Neuronal stem cell (in vitro differentiated cells): ENCODE data around the gene HPSE2.

Experiments
- DNase-seq: peaks from one replicate; pipeline ENCODE4 v3.0.0-alpha.2; 2013; ENCODE audit warnings: low spot score
- H2AFZ ChIP-seq: one replicate; pipeline ENCODE4 v1.6.1; 2013; ENCODE audit warnings: mild to moderate bottlenecking, low read length, inconsistent platforms
- H2AK5ac ChIP-seq: 2 replicates; pipeline ENCODE4 v1.6.1; 2013; ENCODE audit warnings: low read depth, mild to moderate bottlenecking, inconsistent platforms, low read length, moderate library complexity, mixed read lengths
- H2BK120ac ChIP-seq: 2 replicates; pipeline ENCODE4 v1.6.1; 2013; ENCODE audit warnings: low read depth, mild to moderate bottlenecking, inconsistent platforms, low read length, moderate library complexity, mixed read lengths
- H2BK12ac ChIP-seq: one replicate; pipeline ENCODE4 v1.6.1; 2013; ENCODE audit warnings: low read length, inconsistent platforms
- H2BK15ac ChIP-seq: 2 replicates; pipeline ENCODE4 v1.6.1; 2013; ENCODE audit warnings: mild to moderate bottlenecking, low read length, inconsistent platforms, mixed read lengths
- H2BK5ac ChIP-seq: one replicate; pipeline ENCODE4 v1.6.1; 2013; ENCODE audit warnings: inconsistent platforms, mild to moderate bottlenecking, low read length, moderate library complexity
- H3K14ac ChIP-seq: one replicate; pipeline ENCODE4 v1.6.1; 2013; ENCODE audit warnings: low read length, inconsistent platforms
- H3K18ac ChIP-seq: 2 replicates; pipeline ENCODE4 v1.6.1; 2013; ENCODE audit warnings: low read length, inconsistent platforms
- H3K23ac ChIP-seq: 2 replicates; pipeline ENCODE4 v1.6.1; 2013; ENCODE audit warnings: low read depth, mild to moderate bottlenecking, mixed read lengths, low read length, inconsistent platforms; ENCODE audit not compliant: poor library complexity
- H3K27ac ChIP-seq: replicated peaks from 3 replicates; pipeline ENCODE4 v1.5.1; 2013; ENCODE audit warnings: low read length, inconsistent platforms
- H3K27me3 ChIP-seq, 3 experiments: 2 replicates each; pipeline ENCODE4 v1.6.1; 2013; ENCODE audit warnings: low read length in 3 of 3, mild to moderate bottlenecking in 2 of 3, inconsistent platforms in 1 of 3, low read depth in 1 of 3, mixed read lengths in 1 of 3, moderate library complexity in 1 of 3; ENCODE audit not compliant: control insufficient read depth in 3 of 3, insufficient read depth in 3 of 3
- H3K36me3 ChIP-seq, 2 donors: replicated peaks in 1 of 2; 2 replicates each; pipeline ENCODE4 v1.6.1; 2013; ENCODE audit warnings: low read length in 2 of 2; ENCODE audit not compliant: control insufficient read depth in 2 of 2, insufficient read depth in 2 of 2
- H3K4ac ChIP-seq: 2 replicates; pipeline ENCODE4 v1.6.1; 2013; ENCODE audit warnings: inconsistent platforms, mild to moderate bottlenecking, low read length, moderate library complexity
- H3K4me1 ChIP-seq, 2 donors: 1 replicate in 1 of 2; 2 replicates in 1 of 2; pipeline ENCODE4 v1.6.1; 2013; ENCODE audit warnings: low read length in 2 of 2, low read depth in 1 of 2; ENCODE audit not compliant: control insufficient read depth in 2 of 2, insufficient read depth in 1 of 2
- H3K4me2 ChIP-seq: one replicate; pipeline ENCODE4 v1.6.1; 2013; ENCODE audit warnings: mild to moderate bottlenecking, low read length, inconsistent platforms; ENCODE audit not compliant: insufficient read depth, poor library complexity, severe bottlenecking
- H3K4me3 ChIP-seq, 2 donors: 2 replicates each; pipeline ENCODE4 v1.5.1; 2013; ENCODE audit warnings: low read length in 2 of 2, mild to moderate bottlenecking in 2 of 2, inconsistent platforms in 1 of 2, moderate library complexity in 1 of 2
- H3K79me1 ChIP-seq: one replicate; pipeline ENCODE4 v1.6.1; 2013; ENCODE audit warnings: low read depth, mild to moderate bottlenecking, inconsistent platforms, low read length, moderate library complexity
- H3K9ac ChIP-seq: one replicate; pipeline ENCODE4 v1.6.1; 2013; ENCODE audit warnings: mild to moderate bottlenecking, low read depth, low read length, inconsistent platforms; ENCODE audit not compliant: poor library complexity
- H3K9me3 ChIP-seq, 2 donors: replicated peaks in 1 of 2; 2 replicates each; pipeline versions ENCODE3 to v1.6.1; 2013; ENCODE audit warnings: low read length in 2 of 2, mild to moderate bottlenecking in 2 of 2, inconsistent platforms in 1 of 2, low read depth in 1 of 2, mixed read lengths in 1 of 2, moderate library complexity in 1 of 2; ENCODE audit not compliant: control insufficient read depth in 2 of 2, insufficient read depth in 1 of 2
- H4K8ac ChIP-seq: one replicate; pipeline ENCODE4 v1.6.1; 2013; ENCODE audit warnings: low read depth, mild to moderate bottlenecking, inconsistent platforms, low read length, moderate library complexity
- H4K91ac ChIP-seq: one replicate; pipeline ENCODE4 v1.6.1; 2013; ENCODE audit warnings: low read length, low read depth, mild to moderate bottlenecking, inconsistent platforms; ENCODE audit not compliant: poor library complexity
- WGBS, 2 donors: extraction: QIAGEN DNeasy Blood & Tissue Kit; methylation state at CpG; one replicate each; pipeline ENCODE4 v1.1.7; 2013; ENCODE audit warnings: missing lambda C conversion rate in 2 of 2, mixed read lengths in 1 of 2; ENCODE audit not compliant: insufficient read length in 2 of 2, insufficient replicate concordance in 1 of 2; ENCODE audit errors: extremely low coverage in 2 of 2; 5-methylcytosine and 5-hydroxymethylcytosine counted together

HPSE2 gene

DNA sequence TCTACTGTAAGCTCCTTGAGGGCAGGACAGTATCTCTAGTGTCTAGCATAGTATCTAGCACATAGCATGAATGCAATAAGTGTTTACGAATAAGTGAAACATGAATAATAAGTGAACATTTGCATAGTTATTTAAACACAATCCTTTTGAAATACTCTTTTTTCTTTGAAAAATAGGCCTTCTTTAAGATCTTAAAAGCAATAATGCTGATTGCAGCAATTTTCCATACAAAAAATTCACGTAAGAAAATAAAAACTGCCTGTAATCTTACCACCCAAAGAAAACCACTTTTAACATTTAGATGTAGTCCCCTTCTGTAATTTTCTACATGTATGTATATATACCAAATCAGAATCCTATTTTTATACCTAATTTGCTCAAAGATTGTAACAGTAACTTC is 626.4 kb downstream of the HPSE2 start:
- no peak overlapping the region for H3K9ac ChIP-seq
- no peak overlapping the region for H2AK5ac ChIP-seq
- no peak for DNase-seq
- no peak overlapping the region for H4K91ac ChIP-seq
- no peaks in the 10 kb centered on the region for H3K9me3 ChIP-seq
- no peak overlapping the region for H2BK12ac ChIP-seq
- H3K79me1 ChIP-seq = no peaks in the 10 kb centered on the region
- H2AFZ ChIP-seq = no peak overlapping the region
- H3K23ac ChIP-seq = no peak overlapping the region
- H3K4me3 ChIP-seq = no peak overlapping the region
- no peak overlapping the region for H2BK120ac ChIP-seq
- no peak overlapping the region for H2BK5ac ChIP-seq
- no peak overlapping the region for H2BK15ac ChIP-seq
- peaks cover 0 to 10% of the 10 kb centered on the region in 2 donors for H3K4me1 ChIP-seq
- no peak overlapping the region for H3K18ac ChIP-seq
- no peak overlapping the region for H3K27ac ChIP-seq
- no peak overlapping the region for H3K14ac ChIP-seq
- no CpG with 5 or more reads among the region's 2 CpGs for WGBS, 2 donors
- H3K36me3 ChIP-seq = peaks cover 0 to 2% of the 10 kb centered on the region in 2 donors
- H3K27me3 ChIP-seq = no peaks in the 10 kb centered on the region
- H4K8ac ChIP-seq = no peak overlapping the region
- no peak overlapping the region for H3K4ac ChIP-seq
- H3K4me2 ChIP-seq = no peak overlapping the region

DNA sequence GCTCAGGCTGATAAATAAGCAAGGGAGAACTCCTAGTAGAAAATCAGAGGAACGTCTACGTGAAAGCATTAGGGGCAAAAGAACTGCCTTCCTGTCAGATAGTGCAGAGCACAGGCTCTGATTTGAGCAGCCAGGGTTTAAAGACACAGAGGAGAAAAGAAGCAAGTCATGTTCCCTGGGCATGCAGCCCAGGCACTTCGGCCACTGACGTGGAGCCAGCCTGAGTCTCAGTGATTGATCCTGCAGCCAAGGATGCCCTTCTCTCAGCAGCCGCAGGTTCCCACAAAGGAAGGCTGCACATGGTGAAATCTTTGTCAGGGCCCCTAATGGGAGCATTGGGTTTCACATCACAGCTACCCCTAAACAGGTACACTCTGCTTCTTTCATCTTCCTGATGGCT is 627.2 kb downstream of the HPSE2 start:
- Histone ChIP-seq H3K4me2 (no peak overlapping the region), H3K27me3 (no peaks in the 10 kb centered on the region), H3K4me1 (peaks cover 0 to 10% of the 10 kb centered on the region in 2 donors), H3K4me3 (no peak overlapping the region), H3K9me3 (no peaks in the 10 kb centered on the region), H2BK12ac (no peak overlapping the region), H2AFZ (no peak overlapping the region), H2AK5ac (no peak overlapping the region), H3K18ac (peak overlapping the region; percentile 44), H2BK120ac (no peak overlapping the region), H2BK15ac (no peak overlapping the region), H3K36me3 (no peaks in the 10 kb centered on the region), H4K8ac (no peak overlapping the region), H3K79me1 (no peaks in the 10 kb centered on the region), H3K27ac (no peak overlapping the region), H3K4ac (no peak overlapping the region), H3K14ac (no peak overlapping the region), H2BK5ac (no peak overlapping the region), H3K9ac (no peak overlapping the region), H4K91ac (no peak overlapping the region), H3K23ac (no peak overlapping the region)
- WGBS, 2 donors = no CpG with 5 or more reads among the region's 5 CpGs
- no peak for DNase-seq

DNA sequence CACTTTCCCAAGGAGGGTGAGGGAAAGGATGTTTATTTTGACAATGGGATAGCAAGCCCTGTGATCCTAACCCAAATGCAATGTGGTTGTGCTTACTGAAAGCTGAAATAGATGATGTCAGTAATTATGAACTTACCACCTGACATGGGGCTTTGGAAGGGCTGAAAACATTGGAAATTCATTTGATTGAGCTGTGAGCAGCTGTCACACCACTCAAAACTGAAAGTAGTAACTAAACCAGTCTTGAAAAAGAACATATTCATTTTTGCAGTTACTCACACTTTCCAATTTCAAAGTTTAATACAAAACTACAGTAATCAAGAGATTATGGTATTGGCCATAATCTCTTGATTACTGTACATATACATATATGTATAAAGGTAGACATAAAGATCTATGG is 633.4 kb downstream of the HPSE2 start:
- no peaks in the 10 kb centered on the region for H3K27me3 ChIP-seq
- no peak overlapping the region for H3K9ac ChIP-seq
- no peak overlapping the region for H3K4me2 ChIP-seq
- H2BK15ac ChIP-seq = no peak overlapping the region
- H3K27ac ChIP-seq = no peak overlapping the region
- no peak overlapping the region for H2BK12ac ChIP-seq
- H3K4ac ChIP-seq = no peak overlapping the region
- H3K4me1 ChIP-seq = peaks cover 0 to 3% of the 10 kb centered on the region in 2 donors
- H2AK5ac ChIP-seq = no peak overlapping the region
- H3K36me3 ChIP-seq = no peaks in the 10 kb centered on the region
- H4K91ac ChIP-seq = no peak overlapping the region
- H3K79me1 ChIP-seq = no peaks in the 10 kb centered on the region
- no peak overlapping the region for H3K18ac ChIP-seq
- H4K8ac ChIP-seq = no peak overlapping the region
- DNase-seq = no peak
- H2BK120ac ChIP-seq = no peak overlapping the region
- no peak overlapping the region for H2AFZ ChIP-seq
- no peak overlapping the region for H3K4me3 ChIP-seq
- H3K14ac ChIP-seq = no peak overlapping the region
- peaks cover 0 to 5% of the 10 kb centered on the region in 2 donors for H3K9me3 ChIP-seq
- H3K23ac ChIP-seq = no peak overlapping the region
- no peak overlapping the region for H2BK5ac ChIP-seq

DNA sequence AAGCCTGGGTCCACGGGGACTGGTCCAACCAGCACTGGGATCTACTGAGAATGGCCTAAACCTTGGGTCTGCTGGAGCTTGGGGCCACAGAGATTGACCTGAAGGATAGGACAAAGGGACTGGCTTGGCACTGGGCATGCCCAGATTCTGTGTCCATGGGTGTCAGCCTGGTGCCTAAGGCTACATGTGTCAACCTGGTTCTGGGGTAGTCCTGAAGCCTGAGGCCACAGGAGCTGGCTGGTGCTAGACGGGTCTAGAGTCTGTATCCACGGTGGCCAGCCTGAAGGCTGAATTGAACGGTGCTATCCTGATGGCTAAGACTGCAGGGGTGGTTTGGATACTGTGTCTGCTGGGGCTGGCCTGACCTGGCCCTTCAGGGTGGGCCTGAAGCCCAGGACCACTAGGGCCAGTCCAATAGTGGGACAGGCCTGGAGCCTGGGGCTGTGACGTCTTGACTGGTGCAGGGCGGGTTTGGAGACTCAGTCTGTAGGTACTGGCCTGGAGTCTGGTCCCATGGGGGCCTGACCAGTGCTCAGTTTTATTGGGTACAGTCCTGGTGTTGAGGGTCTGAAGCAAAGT is 636.5 kb downstream of the HPSE2 start:
- H3K4ac ChIP-seq = no peak overlapping the region
- H3K79me1 ChIP-seq = no peaks in the 10 kb centered on the region
- H3K27ac ChIP-seq = no peak overlapping the region
- no peaks in the 10 kb centered on the region for H3K36me3 ChIP-seq
- peaks cover 0 to 5% of the 10 kb centered on the region in 2 donors for H3K9me3 ChIP-seq
- H2BK12ac ChIP-seq = no peak overlapping the region
- H3K14ac ChIP-seq = no peak overlapping the region
- no peak overlapping the region for H3K18ac ChIP-seq
- no peak overlapping the region for H3K23ac ChIP-seq
- H2AK5ac ChIP-seq = peak overlapping the region; percentile 51
- no peak overlapping the region for H2BK5ac ChIP-seq
- H2BK120ac ChIP-seq = peak overlapping the region; percentile 35
- no peak overlapping the region for H4K8ac ChIP-seq
- H4K91ac ChIP-seq = no peak overlapping the region
- H3K4me1 ChIP-seq = no peaks in the 10 kb centered on the region
- no CpG with 5 or more reads among the region's 6 CpGs for WGBS, 2 donors
- H2BK15ac ChIP-seq = no peak overlapping the region
- no peak overlapping the region for H3K4me2 ChIP-seq
- no peak overlapping the region for H2AFZ ChIP-seq
- no peak overlapping the region for H3K4me3 ChIP-seq
- H3K9ac ChIP-seq = no peak overlapping the region
- H3K27me3 ChIP-seq = no peaks in the 10 kb centered on the region
- no peak for DNase-seq
